ENCODE measurements around the gene ANP32B.

The ANP32B gene

GRCh38 chr9:97959585-97959984, 23.6 kb upstream of the ANP32B start:
- TF ChIP-seq TAF1 (IDR thresholded peaks at IDR 0.05; ENCODE audit: borderline replicate concordance, insufficient read depth, low read length) (no peak), SIN3A (IDR thresholded peaks at IDR 0.05; ENCODE audit: borderline replicate concordance, insufficient read depth, low read length) (no peak), POLR2AphosphoS5 (IDR thresholded peaks at IDR 0.05; ENCODE audit: low read depth, low read length) (no peak), FOXP2 (optimal IDR thresholded peaks at IDR 0.05; ENCODE audit: borderline replicate concordance, extremely low read depth, extremely low read length, insufficient read depth) (no peak)
- TF ChIP-seq, protein P1, sequence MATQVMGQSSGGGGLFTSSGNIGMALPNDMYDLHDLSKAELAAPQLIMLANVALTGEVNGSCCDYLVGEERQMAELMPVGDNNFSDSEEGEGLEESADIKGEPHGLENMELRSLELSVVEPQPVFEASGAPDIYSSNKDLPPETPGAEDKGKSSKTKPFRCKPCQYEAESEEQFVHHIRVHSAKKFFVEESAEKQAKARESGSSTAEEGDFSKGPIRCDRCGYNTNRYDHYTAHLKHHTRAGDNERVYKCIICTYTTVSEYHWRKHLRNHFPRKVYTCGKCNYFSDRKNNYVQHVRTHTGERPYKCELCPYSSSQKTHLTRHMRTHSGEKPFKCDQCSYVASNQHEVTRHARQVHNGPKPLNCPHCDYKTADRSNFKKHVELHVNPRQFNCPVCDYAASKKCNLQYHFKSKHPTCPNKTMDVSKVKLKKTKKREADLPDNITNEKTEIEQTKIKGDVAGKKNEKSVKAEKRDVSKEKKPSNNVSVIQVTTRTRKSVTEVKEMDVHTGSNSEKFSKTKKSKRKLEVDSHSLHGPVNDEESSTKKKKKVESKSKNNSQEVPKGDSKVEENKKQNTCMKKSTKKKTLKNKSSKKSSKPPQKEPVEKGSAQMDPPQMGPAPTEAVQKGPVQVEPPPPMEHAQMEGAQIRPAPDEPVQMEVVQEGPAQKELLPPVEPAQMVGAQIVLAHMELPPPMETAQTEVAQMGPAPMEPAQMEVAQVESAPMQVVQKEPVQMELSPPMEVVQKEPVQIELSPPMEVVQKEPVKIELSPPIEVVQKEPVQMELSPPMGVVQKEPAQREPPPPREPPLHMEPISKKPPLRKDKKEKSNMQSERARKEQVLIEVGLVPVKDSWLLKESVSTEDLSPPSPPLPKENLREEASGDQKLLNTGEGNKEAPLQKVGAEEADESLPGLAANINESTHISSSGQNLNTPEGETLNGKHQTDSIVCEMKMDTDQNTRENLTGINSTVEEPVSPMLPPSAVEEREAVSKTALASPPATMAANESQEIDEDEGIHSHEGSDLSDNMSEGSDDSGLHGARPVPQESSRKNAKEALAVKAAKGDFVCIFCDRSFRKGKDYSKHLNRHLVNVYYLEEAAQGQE (IDR thresholded peaks at IDR 0.05; ENCODE audit: insufficient read depth in 1 of 2, low read depth in 2 of 2, low read length in 2 of 2): no peak

DNA sequence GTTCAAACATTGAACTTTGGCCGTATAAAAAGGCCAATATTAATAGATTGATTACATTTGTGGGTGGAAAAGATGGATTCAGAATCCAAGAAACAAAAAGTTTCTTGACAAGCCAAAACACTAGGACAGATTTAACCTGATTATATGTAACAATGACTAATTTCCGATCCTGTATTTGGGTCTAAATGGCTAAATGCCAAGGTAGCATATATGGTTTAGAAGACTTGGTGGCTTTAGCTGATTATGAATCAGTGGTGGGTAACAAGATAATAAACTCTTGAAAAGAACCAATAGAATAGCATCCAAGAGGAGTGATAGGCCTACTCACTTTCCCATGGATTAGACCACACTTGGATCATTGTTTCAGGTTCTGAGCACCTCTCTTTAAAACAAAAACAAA, 21.8 kb upstream of the ANP32B start:
- TF ChIP-seq, protein P1 (IDR thresholded peaks at IDR 0.05; ENCODE audit: insufficient read depth in 1 of 2, low read depth in 2 of 2, low read length in 2 of 2): no peak
- TF ChIP-seq SIN3A (IDR thresholded peaks at IDR 0.05; ENCODE audit: borderline replicate concordance, insufficient read depth, low read length): no peak
- TF ChIP-seq POLR2AphosphoS5 (IDR thresholded peaks at IDR 0.05; ENCODE audit: low read depth, low read length): no peak
- no peak for TF ChIP-seq FOXP2 (optimal IDR thresholded peaks at IDR 0.05; ENCODE audit: borderline replicate concordance, extremely low read depth, extremely low read length, insufficient read depth)
- no peak for TF ChIP-seq TAF1 (IDR thresholded peaks at IDR 0.05; ENCODE audit: borderline replicate concordance, insufficient read depth, low read length)

GRCh38 chr9:97962136-97962535, 21.0 kb upstream of the ANP32B start:
- no peak for TF ChIP-seq SIN3A (IDR thresholded peaks at IDR 0.05; ENCODE audit: borderline replicate concordance, insufficient read depth, low read length)
- TF ChIP-seq POLR2AphosphoS5 (IDR thresholded peaks at IDR 0.05; ENCODE audit: low read depth, low read length): no peak
- TF ChIP-seq, protein P1 (IDR thresholded peaks at IDR 0.05; ENCODE audit: insufficient read depth in 1 of 2, low read depth in 2 of 2, low read length in 2 of 2): no peak
- TF ChIP-seq FOXP2 (optimal IDR thresholded peaks at IDR 0.05; ENCODE audit: borderline replicate concordance, extremely low read depth, extremely low read length, insufficient read depth): no peak
- TF ChIP-seq TAF1 (IDR thresholded peaks at IDR 0.05; ENCODE audit: borderline replicate concordance, insufficient read depth, low read length): no peak

GRCh38 chr9:97962575-97962974, 20.6 kb upstream of the ANP32B start:
- TF ChIP-seq SIN3A (IDR thresholded peaks at IDR 0.05; ENCODE audit: borderline replicate concordance, insufficient read depth, low read length): no peak
- no peak for TF ChIP-seq POLR2AphosphoS5 (IDR thresholded peaks at IDR 0.05; ENCODE audit: low read depth, low read length)
- TF ChIP-seq TAF1 (IDR thresholded peaks at IDR 0.05; ENCODE audit: borderline replicate concordance, insufficient read depth, low read length): no peak
- TF ChIP-seq, protein P1 (IDR thresholded peaks at IDR 0.05; ENCODE audit: insufficient read depth in 1 of 2, low read depth in 2 of 2, low read length in 2 of 2): no peak
- no peak for TF ChIP-seq FOXP2 (optimal IDR thresholded peaks at IDR 0.05; ENCODE audit: borderline replicate concordance, extremely low read depth, extremely low read length, insufficient read depth)

DNA sequence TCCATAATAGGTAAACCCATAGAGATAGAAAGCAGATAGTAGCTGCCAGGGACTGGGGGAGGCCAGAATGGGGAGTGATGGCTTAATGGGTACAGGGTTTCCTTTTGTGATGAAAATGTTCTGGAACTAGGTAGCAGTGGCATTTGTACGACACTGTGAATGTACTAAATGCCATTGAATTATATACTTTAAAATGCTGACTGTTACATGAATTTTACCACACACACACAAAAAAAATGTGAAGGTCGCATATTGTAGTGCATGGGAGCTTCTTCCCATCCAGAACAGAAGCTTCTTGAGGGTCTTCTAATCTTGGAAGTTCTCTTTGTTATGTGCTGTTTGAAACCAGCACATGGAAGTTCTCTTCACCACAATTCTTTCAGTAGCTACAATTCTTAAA, 19.9 kb upstream of the ANP32B start:
- TF ChIP-seq POLR2AphosphoS5 (IDR thresholded peaks at IDR 0.05; ENCODE audit: low read depth, low read length) (no peak), SIN3A (IDR thresholded peaks at IDR 0.05; ENCODE audit: borderline replicate concordance, insufficient read depth, low read length) (no peak), TAF1 (IDR thresholded peaks at IDR 0.05; ENCODE audit: borderline replicate concordance, insufficient read depth, low read length) (no peak)
- TF ChIP-seq, protein P1 (IDR thresholded peaks at IDR 0.05; ENCODE audit: insufficient read depth in 1 of 2, low read depth in 2 of 2, low read length in 2 of 2): no peak

Data from PFSK-1 (cell line).